Measurements from ENCODE around the gene EPB41L2. TPM values are rescaled to one million over a fixed set of nuclear protein-coding genes. Genes with fewer than 3 reads are reported as not detected.
A peak's percentile ranks its signal among the peaks of the same experiment; 100 is the strongest.

Gene EPB41L2
- total and polyA plus RNA-seq, 2 donors from 2014 or later: 19.6 to 111 TPM

GRCh38 chr6:130980310-130981032, 82.6 kb downstream of the EPB41L2 start:
- FAIRE-seq: no peak
- TF ChIP-seq CTCF (IDR thresholded peaks at IDR 0.05; ENCODE audit: borderline replicate concordance, extremely low read depth, insufficient read depth): no peak
- peak in 1 of 5 donors; percentile 9 for DNase-seq

GRCh38 chr6:130978660-130979396, 84.2 kb downstream of the EPB41L2 start:
- Histone ChIP-seq H3K4me3 (ENCODE audit: low read length in 3 of 3) (no peak overlapping the region), H3K9ac (ENCODE audit: low read length in 3 of 3) (no peak overlapping the region), H3K9me3 (ENCODE audit: control insufficient read depth in 2 of 3, insufficient read depth in 1 of 3, low read length in 3 of 3) (no peaks in the 10 kb centered on the region), H3K4me1 (ENCODE audit: control insufficient read depth in 2 of 3, insufficient read depth in 2 of 3, low read depth in 1 of 3, low read length in 3 of 3) (no peaks in the 10 kb centered on the region), H3K27me3 (ENCODE audit: control insufficient read depth, insufficient read depth, low read length) (no peaks in the 10 kb centered on the region), H3K36me3 (ENCODE audit: control insufficient read depth in 2 of 3, insufficient read depth in 3 of 3, low read length in 3 of 3) (no peaks in the 10 kb centered on the region), H3K27ac (ENCODE audit: low read depth in 2 of 2, low read length in 2 of 2) (no peak overlapping the region)
- no peak for DNase-seq
- no peak for FAIRE-seq
- no peak for TF ChIP-seq CTCF (IDR thresholded peaks at IDR 0.05; ENCODE audit: borderline replicate concordance, extremely low read depth, insufficient read depth)
- intact Hi-C loops (cut with DNase I): no loop called here

More at GRCh38 chr6:130980310-130981032, 82.6 kb downstream of the EPB41L2 start:
- Histone ChIP-seq H3K4me3 (ENCODE audit: low read length in 3 of 3) (no peak overlapping the region), H3K4me1 (ENCODE audit: control insufficient read depth in 2 of 3, insufficient read depth in 2 of 3, low read depth in 1 of 3, low read length in 3 of 3) (no peaks in the 10 kb centered on the region), H3K9me3 (ENCODE audit: control insufficient read depth in 2 of 3, insufficient read depth in 1 of 3, low read length in 3 of 3) (no peaks in the 10 kb centered on the region), H3K27me3 (ENCODE audit: control insufficient read depth, insufficient read depth, low read length) (no peaks in the 10 kb centered on the region), H3K27ac (ENCODE audit: low read depth in 2 of 2, low read length in 2 of 2) (no peak overlapping the region), H3K9ac (ENCODE audit: low read length in 3 of 3) (no peak overlapping the region), H3K36me3 (ENCODE audit: control insufficient read depth in 2 of 3, insufficient read depth in 3 of 3, low read length in 3 of 3) (no peaks in the 10 kb centered on the region)
- intact Hi-C loops (cut with DNase I): no loop called here

GRCh38 chr6:130978180-130978579, 84.9 kb downstream of the EPB41L2 start:
- Histone ChIP-seq H3K9ac (ENCODE audit: low read length in 3 of 3) (no peak overlapping the region), H3K36me3 (ENCODE audit: control insufficient read depth in 2 of 3, insufficient read depth in 3 of 3, low read length in 3 of 3) (no peaks in the 10 kb centered on the region), H3K4me3 (ENCODE audit: low read length in 3 of 3) (no peak overlapping the region), H3K27me3 (ENCODE audit: control insufficient read depth, insufficient read depth, low read length) (no peaks in the 10 kb centered on the region), H3K27ac (ENCODE audit: low read depth in 2 of 2, low read length in 2 of 2) (no peak overlapping the region), H3K9me3 (ENCODE audit: control insufficient read depth in 2 of 3, insufficient read depth in 1 of 3, low read length in 3 of 3) (no peaks in the 10 kb centered on the region), H3K4me1 (ENCODE audit: control insufficient read depth in 2 of 3, insufficient read depth in 2 of 3, low read depth in 1 of 3, low read length in 3 of 3) (no peaks in the 10 kb centered on the region)
- TF ChIP-seq CTCF (IDR thresholded peaks at IDR 0.05; ENCODE audit: borderline replicate concordance, extremely low read depth, insufficient read depth): no peak
- no peak for FAIRE-seq
- DNase-seq: no peak
- intact Hi-C loops (cut with DNase I): no loop called here

Measured in kidney (tissue), 14 donors.